Gastroesophageal sphincter (tissue), 4 donors: Measurements from ENCODE around the gene RXFP2. TPM values are rescaled to one million over a fixed set of nuclear protein-coding genes. Genes with fewer than 3 reads are reported as not detected.

Source experiments
- ATAC-seq: fragments of 150-250 bp; one replicate; pipeline ENCODE4 v1.9.1; 2016; ENCODE audit warnings: mild to moderate bottlenecking, moderate library complexity
- H3K27ac ChIP-seq, 4 donors: fragments of 200-600 bp; sonication (generic) in 3 of 4; 1 replicate in 3 of 4; 2 replicates in 1 of 4; pipeline ENCODE4 v1.5.1; 2016 to 2019
- H3K27me3 ChIP-seq: fragments of 200-600 bp; sonication (generic); one replicate; pipeline ENCODE4 v1.5.1; 2019
- H3K36me3 ChIP-seq, 2 donors: fragments of 200-600 bp; sonication (generic); one replicate each; pipeline ENCODE4 v1.5.1; 2019; ENCODE audit warnings: control low read depth in 1 of 2
- H3K4me1 ChIP-seq, 3 donors: fragments of 200-600 bp; sonication (generic); 1 replicate in 2 of 3; 2 replicates in 1 of 3; pipeline ENCODE4 v1.5.1; 2016 to 2019; ENCODE audit warnings: control low read depth in 2 of 3
- H3K4me3 ChIP-seq, 2 donors: fragments of 200-600 bp; sonication (generic); one replicate each; pipeline ENCODE4 v1.5.1; 2019; ENCODE audit warnings: mild to moderate bottlenecking in 1 of 2, moderate library complexity in 1 of 2
- H3K9me3 ChIP-seq, 3 donors: fragments of 200-600 bp; sonication (generic); one replicate each; pipeline ENCODE4 v1.5.1; 2017 to 2019; ENCODE audit warnings: control low read depth in 2 of 3
- EP300 ChIP-seq: sonication (generic); formaldehyde crosslinking; IDR thresholded peaks from one replicate; pipeline ENCODE4 v1.6.1; 2017; ENCODE audit warnings: antibody characterized with exemption, mild to moderate bottlenecking
- POLR2A ChIP-seq, 2 donors: fragments of 450-650 bp; IDR thresholded peaks; one replicate each; pipeline ENCODE4 v1.6.1; 2017; ENCODE audit warnings: antibody characterized with exemption in 2 of 2, mild to moderate bottlenecking in 2 of 2, moderate library complexity in 1 of 2
- POLR2AphosphoS5 ChIP-seq: sonication (generic); formaldehyde crosslinking; IDR thresholded peaks from one replicate; pipeline ENCODE4 v1.6.1; 2017; ENCODE audit warnings: antibody characterized with exemption
- WGBS, 2 donors: methylation state at CpG; one replicate each; pipeline ENCODE4 v1.1.5; 2018; ENCODE audit warnings: low coverage in 1 of 2; 5-methylcytosine and 5-hydroxymethylcytosine counted together
- total RNA-seq, 4 donors: library from RNA; depleted of rRNA; stranded (reverse); fragments of >200 nt; gene quantifications; one replicate each; pipeline ENCODE4 v1.1.0, GENCODE V29; 2016
- TF ChIP-seq, protein P1 (sequence below), 4 experiments: fragments of 200-600 bp in 2 of 4; fragments of 450-650 bp in 2 of 4; sonication (generic) in 1 of 4; IDR thresholded peaks; one replicate each; pipeline ENCODE4 v1.5.1; 2017 to 2019; ENCODE audit warnings: antibody characterized with exemption in 4 of 4, mild to moderate bottlenecking in 2 of 4, moderate library complexity in 2 of 4

RXFP2 gene
- total RNA-seq, result not detected

- TF ChIP-seq POLR2A (IDR thresholded peaks at IDR 0.05), result no peak
- TF ChIP-seq, protein P1, sequence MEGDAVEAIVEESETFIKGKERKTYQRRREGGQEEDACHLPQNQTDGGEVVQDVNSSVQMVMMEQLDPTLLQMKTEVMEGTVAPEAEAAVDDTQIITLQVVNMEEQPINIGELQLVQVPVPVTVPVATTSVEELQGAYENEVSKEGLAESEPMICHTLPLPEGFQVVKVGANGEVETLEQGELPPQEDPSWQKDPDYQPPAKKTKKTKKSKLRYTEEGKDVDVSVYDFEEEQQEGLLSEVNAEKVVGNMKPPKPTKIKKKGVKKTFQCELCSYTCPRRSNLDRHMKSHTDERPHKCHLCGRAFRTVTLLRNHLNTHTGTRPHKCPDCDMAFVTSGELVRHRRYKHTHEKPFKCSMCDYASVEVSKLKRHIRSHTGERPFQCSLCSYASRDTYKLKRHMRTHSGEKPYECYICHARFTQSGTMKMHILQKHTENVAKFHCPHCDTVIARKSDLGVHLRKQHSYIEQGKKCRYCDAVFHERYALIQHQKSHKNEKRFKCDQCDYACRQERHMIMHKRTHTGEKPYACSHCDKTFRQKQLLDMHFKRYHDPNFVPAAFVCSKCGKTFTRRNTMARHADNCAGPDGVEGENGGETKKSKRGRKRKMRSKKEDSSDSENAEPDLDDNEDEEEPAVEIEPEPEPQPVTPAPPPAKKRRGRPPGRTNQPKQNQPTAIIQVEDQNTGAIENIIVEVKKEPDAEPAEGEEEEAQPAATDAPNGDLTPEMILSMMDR (IDR thresholded peaks at IDR 0.05), result no peak
- TF ChIP-seq POLR2AphosphoS5, result no peak
- no peak for TF ChIP-seq EP300
- Histone ChIP-seq H3K27ac (no peak within 1 kb of the TSS), H3K4me3 (no peak within 1 kb of the TSS), H3K9me3 (no peaks in the 10 kb centered on the region), H3K36me3 (no peaks in the 10 kb centered on the region), H3K27me3 (no peaks in the 10 kb centered on the region), H3K4me1 (peaks cover 0 to 8% (median 0%) of the 10 kb centered on the region in 3 donors)
- 84 to 89% methylated on average over 2 of the region's 2 CpGs for WGBS, 2 donors
- no peak for ATAC-seq
Observed at GRCh38 chr13:31739226-31739625, at the start of gene RXFP2. Gene RXFP2 (plus strand): TSS chr13:31739526. CDS start chr13:31739613, 87 bp downstream.

- no peak for TF ChIP-seq POLR2A (IDR thresholded peaks at IDR 0.05)
- no peak for TF ChIP-seq EP300
- TF ChIP-seq POLR2AphosphoS5, result no peak
- TF ChIP-seq, protein P1 (IDR thresholded peaks at IDR 0.05), result no peak
- no peak overlapping the region for H3K27ac ChIP-seq
- WGBS, 2 donors, result 0% methylated on average over 1 of the region's 1 CpG
- no peak overlapping the region for H3K4me3 ChIP-seq
- H3K9me3 ChIP-seq, result peaks cover 0 to 25% (median 0%) of the 10 kb centered on the region in 3 donors
- no peaks in the 10 kb centered on the region for H3K36me3 ChIP-seq
- no peak for ATAC-seq
- no peaks in the 10 kb centered on the region for H3K4me1 ChIP-seq
- no peaks in the 10 kb centered on the region for H3K27me3 ChIP-seq
Observed at GRCh38 chr13:31697290-31697689, 42.0 kb upstream of the RXFP2 start.

DNA sequence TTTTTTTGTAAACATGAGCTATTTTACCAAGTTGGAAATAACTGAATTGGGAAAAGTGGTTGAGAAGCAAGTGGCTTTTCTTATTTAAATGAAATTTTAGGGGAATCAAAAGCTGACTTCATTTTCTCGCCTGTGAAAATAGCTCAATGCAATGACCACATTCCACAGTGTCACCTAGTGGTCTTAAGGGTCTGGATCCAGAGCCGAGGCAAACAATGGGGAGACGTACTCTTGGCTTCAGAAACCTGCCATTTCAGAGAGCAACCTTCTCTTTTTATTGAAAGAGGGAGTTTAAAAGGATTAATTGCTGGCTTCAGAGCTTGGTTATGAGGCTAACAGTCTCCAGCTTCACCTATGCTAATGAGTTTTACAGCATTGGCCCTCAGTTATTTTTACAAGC lies 39.7 kb upstream of the RXFP2 start:
- no peak overlapping the region for H3K27ac ChIP-seq
- no peaks in the 10 kb centered on the region for H3K27me3 ChIP-seq
- H3K36me3 ChIP-seq, result no peaks in the 10 kb centered on the region
- peaks cover 0 to 17% (median 0%) of the 10 kb centered on the region in 3 donors for H3K9me3 ChIP-seq
- ATAC-seq, result no peak
- no peak overlapping the region for H3K4me3 ChIP-seq
- 32 to 41% methylated on average over 3 of the region's 3 CpGs for WGBS, 2 donors
- no peaks in the 10 kb centered on the region for H3K4me1 ChIP-seq
- TF ChIP-seq POLR2AphosphoS5, result no peak
- no peak for TF ChIP-seq POLR2A (IDR thresholded peaks at IDR 0.05)
- TF ChIP-seq, protein P1 (IDR thresholded peaks at IDR 0.05), result no peak
- TF ChIP-seq EP300, result no peak

DNA sequence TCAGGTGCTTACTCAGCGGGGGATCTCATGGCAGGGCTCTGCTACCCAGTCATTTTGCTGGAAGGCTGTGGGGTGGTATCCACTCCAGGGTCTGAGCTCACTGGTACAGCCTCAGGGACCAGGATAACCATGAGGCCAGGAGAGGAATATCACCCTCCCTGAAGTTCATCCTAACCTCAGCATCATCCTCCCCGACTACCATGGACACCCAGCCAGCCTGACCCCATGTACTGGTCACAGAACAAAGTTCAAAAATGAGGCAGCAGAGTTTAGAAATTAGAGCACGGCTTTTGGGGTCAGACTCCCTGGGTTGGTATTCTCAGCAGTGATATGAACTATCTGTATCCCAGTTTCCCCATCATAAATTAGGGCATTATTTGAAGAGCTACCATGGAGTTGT lies 35.5 kb upstream of the RXFP2 start:
- no peaks in the 10 kb centered on the region for H3K36me3 ChIP-seq
- TF ChIP-seq POLR2A (IDR thresholded peaks at IDR 0.05) (no peak), EP300 (no peak), POLR2AphosphoS5 (no peak)
- TF ChIP-seq, protein P1 (IDR thresholded peaks at IDR 0.05), result no peak
- H3K27ac ChIP-seq, result no peak overlapping the region
- no peak overlapping the region for H3K4me3 ChIP-seq
- WGBS, 2 donors, result 85 to 100% methylated on average over 1 to 2 of the region's 3 CpGs
- H3K4me1 ChIP-seq, result no peaks in the 10 kb centered on the region
- H3K27me3 ChIP-seq, result no peaks in the 10 kb centered on the region
- ATAC-seq, result no peak
- H3K9me3 ChIP-seq, result no peaks in the 10 kb centered on the region

DNA sequence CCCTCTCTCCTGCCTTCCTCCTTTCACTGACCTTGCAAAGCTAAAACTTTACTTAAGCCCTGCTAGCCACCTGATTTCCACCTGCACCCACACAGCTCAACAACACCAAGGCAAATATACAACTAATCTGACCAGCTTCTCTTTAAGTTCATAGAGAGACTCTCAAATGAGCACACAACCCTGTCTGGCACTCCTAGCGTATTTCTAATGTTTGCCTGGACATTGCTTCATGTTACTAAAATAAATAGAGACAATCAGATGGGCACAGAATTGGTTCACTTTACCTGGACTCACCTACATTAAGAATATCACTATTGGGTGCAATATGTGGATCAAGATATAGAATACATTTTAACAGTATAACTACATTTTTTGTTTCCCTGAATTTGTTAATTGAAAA lies 33.2 kb upstream of the RXFP2 start:
- Histone ChIP-seq H3K4me1 (no peaks in the 10 kb centered on the region), H3K9me3 (no peaks in the 10 kb centered on the region), H3K4me3 (no peak overlapping the region), H3K36me3 (no peaks in the 10 kb centered on the region), H3K27ac (no peak overlapping the region), H3K27me3 (no peaks in the 10 kb centered on the region)
- TF ChIP-seq POLR2A (IDR thresholded peaks at IDR 0.05) (no peak), EP300 (no peak), POLR2AphosphoS5 (no peak)
- TF ChIP-seq, protein P1 (IDR thresholded peaks at IDR 0.05), result no peak
- no peak for ATAC-seq
- WGBS, 2 donors, result 86 to 90% methylated on average over 1 of the region's 1 CpG
